DMS114 treated with DMSO at 0.1 percent for 48 hours (cell line): ENCODE data around the gene B4GALNT4.
"Not testable (repeated sequence)": the region's sequence is repeated elsewhere in the genome, so short reads cannot be mapped to it uniquely, and the experiment has no call there.

ENCODE experiments used
- DNase-seq: peaks from one replicate; lab custom pipeline; 2025; ENCODE audit not compliant: unreplicated experiment; lab: John Stamatoyannopoulos, UW

B4GALNT4 gene

GRCh38 chr11:418343-419247, 49.3 kb downstream of the B4GALNT4 start:
- DNase-seq = no peak

DNA sequence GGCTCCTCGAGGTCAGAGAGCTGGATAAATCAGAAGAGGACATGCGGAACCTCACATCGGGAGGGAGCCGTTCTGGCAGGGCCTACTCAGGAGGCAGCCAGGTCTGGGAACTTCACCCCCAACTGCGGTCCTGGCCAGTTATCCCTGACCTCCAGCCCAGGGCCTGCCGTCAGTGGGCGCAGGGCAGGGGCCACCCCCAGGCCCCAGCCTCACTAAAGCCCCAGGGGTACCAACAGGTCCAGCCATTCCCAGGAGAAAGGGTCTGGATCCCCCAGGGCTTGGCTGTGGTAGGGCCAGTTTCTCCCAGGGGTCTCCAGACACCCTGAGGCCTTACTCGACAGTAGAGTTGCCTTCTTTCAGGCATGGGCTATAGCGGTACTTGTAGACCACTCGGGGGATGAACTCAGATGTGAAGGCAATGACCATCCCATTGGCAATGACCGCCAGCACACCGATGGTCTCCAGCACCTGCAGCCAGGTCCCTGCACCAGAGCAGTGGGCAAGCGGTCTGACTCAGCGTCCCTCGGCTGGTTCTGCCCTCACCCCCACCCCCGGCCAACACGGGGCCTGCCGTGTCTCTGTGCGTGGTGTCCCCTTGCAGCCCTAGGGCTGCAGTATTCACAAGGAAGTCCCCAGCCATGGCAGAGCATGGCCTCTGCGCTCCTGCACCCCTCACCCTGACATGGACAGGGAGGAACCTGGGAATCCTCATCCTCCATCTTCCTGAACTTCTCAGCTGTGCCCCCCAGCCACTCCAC, 50.1 kb downstream of the B4GALNT4 start:
- no peak for DNase-seq

DNA sequence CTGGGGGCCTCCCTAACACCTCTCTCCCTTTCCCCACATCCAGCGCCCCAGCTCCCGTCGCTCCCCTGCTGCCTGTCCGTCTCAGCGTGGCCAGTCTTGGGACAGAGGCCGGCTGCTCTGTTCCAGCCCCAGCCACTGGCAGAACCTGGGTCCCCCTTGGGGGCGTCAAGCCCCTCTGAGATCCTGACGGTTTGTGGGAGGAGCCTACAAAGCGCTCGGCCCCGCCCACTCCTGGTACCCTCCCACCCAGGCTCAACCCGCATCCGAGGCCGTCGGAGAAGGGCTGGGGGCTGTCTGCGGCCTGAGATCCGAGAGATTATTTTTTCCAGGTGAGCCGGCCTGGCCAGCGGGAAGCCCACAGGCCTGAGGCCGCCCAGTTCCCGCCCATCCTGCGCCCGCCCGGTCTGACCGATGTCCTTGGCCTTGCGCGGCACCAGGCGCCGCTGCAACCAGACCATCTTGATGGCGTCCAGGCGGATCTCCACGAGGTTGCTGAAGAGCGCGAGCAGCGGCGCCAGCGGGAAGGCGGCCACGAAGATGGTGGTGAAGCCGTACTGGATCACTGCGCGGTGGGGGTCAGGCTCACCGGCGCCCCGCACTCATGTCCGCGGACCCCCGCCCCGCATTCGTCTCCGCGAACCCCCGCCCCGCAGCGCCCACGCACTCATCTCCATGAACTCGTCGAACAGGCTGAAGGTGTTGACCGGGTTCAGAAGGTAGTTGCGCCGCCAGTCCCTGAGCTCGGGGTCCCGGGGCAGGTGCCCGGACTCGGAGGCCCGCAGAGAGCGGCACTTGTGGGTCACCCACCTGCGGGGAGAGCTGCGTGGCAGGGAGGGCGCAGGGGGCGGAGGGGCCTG, 51.0 kb downstream of the B4GALNT4 start:
- DNase-seq = no peak

- DNase-seq = no peak
Observed at GRCh38 chr11:420911-421321, 51.6 kb downstream of the B4GALNT4 start.

GRCh38 chr11:422249-422656, 53.0 kb downstream of the B4GALNT4 start:
- DNase-seq = no peak

DNA sequence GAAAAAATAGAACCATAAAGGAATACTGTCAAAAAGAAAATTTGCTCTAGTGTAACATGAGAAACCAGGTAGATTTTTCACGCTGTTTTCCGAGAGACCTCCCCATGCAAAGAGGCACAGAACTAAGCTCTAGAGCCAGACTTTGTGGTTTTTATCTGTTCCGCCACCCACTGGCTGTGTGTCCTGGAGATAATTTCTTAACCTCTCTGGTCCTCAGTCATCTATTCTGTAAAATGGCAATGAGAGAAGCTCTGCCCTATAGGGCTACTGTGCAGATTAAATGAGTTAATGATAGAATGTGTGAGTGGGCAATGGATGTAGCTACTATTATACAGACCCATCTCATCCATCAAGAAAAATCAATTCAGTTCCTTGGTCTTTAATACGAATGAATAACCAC, 54.9 kb downstream of the B4GALNT4 start:
- DNase-seq = no peak

DNA sequence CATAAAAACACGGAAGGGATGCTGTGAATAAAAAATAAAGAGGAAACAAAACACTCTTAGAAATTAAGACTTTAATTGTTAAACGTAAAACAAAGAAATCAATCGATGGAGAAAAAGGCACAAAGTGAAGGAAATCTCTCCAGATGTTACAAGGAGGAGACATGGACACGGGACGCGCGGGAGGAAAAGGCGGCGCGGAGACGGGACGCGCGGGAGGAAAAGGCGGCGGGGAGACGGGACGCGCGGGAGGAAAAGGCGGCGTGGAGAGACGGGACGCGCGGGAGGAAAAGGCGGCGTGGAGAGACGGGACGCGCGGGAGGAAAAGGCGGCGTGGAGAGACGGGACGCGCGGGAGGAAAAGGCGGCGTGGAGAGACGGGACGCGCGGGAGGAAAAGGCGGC, 55.5 kb downstream of the B4GALNT4 start:
- DNase-seq = not testable (repeated sequence)

- no peak for DNase-seq
Observed at GRCh38 chr11:425301-425700, 56.0 kb downstream of the B4GALNT4 start.

DNA sequence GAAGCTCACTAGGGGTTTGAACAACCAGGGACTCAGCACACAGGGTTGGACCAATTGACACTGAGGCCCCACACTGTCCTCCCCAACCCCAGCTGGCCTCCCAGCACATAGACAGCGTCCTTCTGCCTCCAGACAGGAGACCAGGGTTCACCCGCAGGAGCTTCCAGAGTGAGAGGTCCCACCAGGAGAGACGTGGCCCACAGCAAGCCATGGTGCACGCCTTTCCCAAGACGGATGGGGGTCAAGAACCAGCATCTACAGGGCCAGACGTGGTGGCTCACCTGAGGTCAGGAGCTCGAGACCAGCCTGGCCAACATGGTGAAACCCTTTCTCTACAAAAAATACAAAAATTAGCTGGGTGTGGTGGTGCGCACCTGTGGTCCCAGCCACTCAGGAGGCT, 57.6 kb downstream of the B4GALNT4 start:
- DNase-seq = no peak

GRCh38 chr11:428295-428694, 59.0 kb downstream of the B4GALNT4 start:
- DNase-seq = no peak

- DNase-seq = no peak
Observed at GRCh38 chr11:429391-429790, 60.1 kb downstream of the B4GALNT4 start.

- no peak for DNase-seq
Observed at GRCh38 chr11:429931-430456, 60.7 kb downstream of the B4GALNT4 start.
